Stimulated activated CD4-positive, alpha-beta T cell treated with anti-CD3 and anti-CD28 coated beads, Interleukin-12 subunit alpha, Interleukin-12 subunit beta, amount 100 ng/mL, for 48 hours (primary cell): Measurements from ENCODE around the gene SPC24.
"Not testable (repeated sequence)": the region's sequence is repeated elsewhere in the genome, so short reads cannot be mapped to it uniquely, and the experiment has no call there.

ENCODE experiments used
- DNase-seq, 3 donors: peaks; one replicate each; pipeline ENCODE4 v3.0.0-alpha.2; 2020; ENCODE audit warnings: low read depth in 2 of 3, low spot score in 1 of 3

Gene SPC24

GRCh38 chr19:11192957-11193939 is 37.7 kb upstream of the SPC24 start:
- no peak for DNase-seq

- no peak for DNase-seq
Observed at GRCh38 chr19:11191934-11192333, 36.4 kb upstream of the SPC24 start.

- no peak for DNase-seq
Observed at GRCh38 chr19:11191273-11191755, 35.7 kb upstream of the SPC24 start.

- no peak for DNase-seq
Observed at GRCh38 chr19:11190501-11190900, 34.9 kb upstream of the SPC24 start.

- no peak for DNase-seq
Observed at GRCh38 chr19:11187441-11187840, 31.9 kb upstream of the SPC24 start.

GRCh38 chr19:11182994-11183393 is 27.4 kb upstream of the SPC24 start:
- no peak for DNase-seq

GRCh38 chr19:11181488-11181887 is 25.9 kb upstream of the SPC24 start:
- DNase-seq, result no peak

GRCh38 chr19:11180975-11181374 is 25.4 kb upstream of the SPC24 start:
- DNase-seq, result not testable (repeated sequence)

- DNase-seq, result no peak
Observed at GRCh38 chr19:11180346-11180745, 24.8 kb upstream of the SPC24 start.

GRCh38 chr19:11179716-11180297 is 24.2 kb upstream of the SPC24 start:
- no peak for DNase-seq

- not testable (repeated sequence) for DNase-seq
Observed at GRCh38 chr19:11179145-11179465, 23.5 kb upstream of the SPC24 start.

- no peak for DNase-seq
Observed at GRCh38 chr19:11177592-11177991, 22.0 kb upstream of the SPC24 start.

GRCh38 chr19:11176466-11177193 is 21.0 kb upstream of the SPC24 start:
- DNase-seq, result no peak

GRCh38 chr19:11175920-11176319 is 20.3 kb upstream of the SPC24 start:
- no peak for DNase-seq

GRCh38 chr19:11174336-11174735 is 18.8 kb upstream of the SPC24 start:
- DNase-seq, result no peak

- no peak for DNase-seq
Observed at GRCh38 chr19:11173516-11174155, 18.1 kb upstream of the SPC24 start.

- no peak for DNase-seq
Observed at GRCh38 chr19:11172576-11172975, 17.0 kb upstream of the SPC24 start.

- no peak for DNase-seq
Observed at GRCh38 chr19:11171144-11171543, 15.6 kb upstream of the SPC24 start.

GRCh38 chr19:11169896-11170678 is 14.5 kb upstream of the SPC24 start:
- DNase-seq, result no peak

GRCh38 chr19:11168568-11168967 is 13.0 kb upstream of the SPC24 start:
- DNase-seq, result no peak
